ENCODE results near the gene OR10P1.
"Not testable (repeated sequence)": the region's sequence is repeated elsewhere in the genome, so short reads cannot be mapped to it uniquely, and the experiment has no call there.

Gene OR10P1

GRCh38 chr12:55636853-55637252 lies at the start of gene OR10P1:
TSS of gene OR10P1 (plus strand) at chr12:55636892. CDS start at chr12:55636892, 0 bp downstream.
- DNase-seq (ENCODE audit: low read depth) = no peak

DNA sequence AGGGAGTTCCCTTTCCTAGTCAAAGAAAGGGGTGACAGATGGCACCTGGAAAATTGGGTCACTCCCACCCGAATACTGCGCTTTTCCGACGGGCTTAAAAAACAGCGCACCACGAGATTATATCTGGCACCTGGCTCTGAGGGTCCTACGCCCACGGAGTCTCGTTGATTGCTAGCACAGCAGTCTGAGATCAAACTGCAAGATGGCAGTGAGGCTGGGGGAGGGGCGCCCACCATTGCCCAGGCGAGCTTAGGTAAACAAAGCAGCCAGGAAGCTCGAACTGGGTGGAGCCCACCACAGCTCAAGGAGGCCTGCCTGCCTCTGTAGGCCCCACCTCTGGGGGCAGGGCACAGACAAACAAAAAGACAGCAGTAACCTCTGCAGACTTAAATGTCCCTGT lies 46.5 kb upstream of the OR10P1 start:
- not testable (repeated sequence) for DNase-seq (ENCODE audit: low read depth)

DNA sequence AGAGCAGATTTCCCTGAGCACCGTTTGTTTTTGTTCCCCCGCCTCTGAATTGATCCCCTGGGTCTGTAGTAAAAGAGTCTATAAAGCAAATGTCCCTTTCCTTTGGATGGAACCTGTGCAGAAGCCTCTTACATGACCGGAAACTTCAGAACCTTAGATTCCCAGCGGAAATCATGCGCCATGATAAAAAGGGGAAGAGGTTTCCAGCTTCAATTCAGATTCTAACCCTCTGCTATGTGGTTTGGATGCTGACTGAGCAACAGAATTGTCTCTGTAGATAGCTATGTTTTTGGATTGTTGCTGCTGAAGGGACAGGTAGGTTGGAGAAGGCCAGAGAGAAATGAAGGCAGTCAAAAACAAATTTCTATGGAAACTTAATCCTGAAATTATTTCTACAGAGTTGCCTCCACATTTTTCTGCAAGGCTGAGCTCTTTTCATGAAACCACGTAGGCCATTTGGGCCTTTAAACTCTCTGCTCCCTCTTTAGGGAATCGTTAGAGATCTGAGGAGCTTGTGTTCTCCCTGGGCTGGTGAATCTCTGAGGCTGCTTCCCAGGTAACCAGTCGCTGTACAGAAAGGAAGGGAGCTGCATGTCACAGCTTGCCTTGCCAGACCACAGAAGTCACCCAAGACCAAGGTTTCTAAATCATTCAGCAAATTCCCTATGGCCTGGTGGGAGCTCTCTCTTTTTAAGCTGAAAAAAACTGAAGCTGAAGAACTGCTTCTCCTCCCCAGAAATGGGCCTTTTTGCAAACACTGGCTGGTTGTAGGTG lies 28.7 kb upstream of the OR10P1 start:
- DNase-seq (ENCODE audit: low read depth) = no peak

- no peak for DNase-seq (ENCODE audit: low read depth)
Measured at GRCh38 chr12:55610598-55610997, 26.1 kb upstream of the OR10P1 start.

DNA sequence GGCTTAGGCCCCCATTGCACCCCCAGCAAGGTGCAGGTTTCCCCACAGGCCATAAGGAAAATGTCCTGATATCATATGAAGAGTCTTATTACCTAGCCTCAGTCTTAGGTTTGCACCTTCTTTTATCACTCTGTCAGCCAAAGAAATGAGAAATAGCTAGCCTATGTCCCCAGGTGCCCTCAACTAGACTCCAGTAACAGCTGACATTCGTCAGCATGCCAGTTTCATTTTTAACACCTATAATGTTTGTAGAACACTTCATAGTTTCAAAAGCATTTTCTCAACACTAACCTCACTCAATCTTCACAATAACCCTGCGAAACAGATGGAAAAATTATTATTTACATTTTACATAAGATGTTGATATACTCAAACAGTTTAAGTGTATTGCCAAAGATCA lies 24.0 kb upstream of the OR10P1 start:
- DNase-seq (ENCODE audit: low read depth) = no peak

DNA sequence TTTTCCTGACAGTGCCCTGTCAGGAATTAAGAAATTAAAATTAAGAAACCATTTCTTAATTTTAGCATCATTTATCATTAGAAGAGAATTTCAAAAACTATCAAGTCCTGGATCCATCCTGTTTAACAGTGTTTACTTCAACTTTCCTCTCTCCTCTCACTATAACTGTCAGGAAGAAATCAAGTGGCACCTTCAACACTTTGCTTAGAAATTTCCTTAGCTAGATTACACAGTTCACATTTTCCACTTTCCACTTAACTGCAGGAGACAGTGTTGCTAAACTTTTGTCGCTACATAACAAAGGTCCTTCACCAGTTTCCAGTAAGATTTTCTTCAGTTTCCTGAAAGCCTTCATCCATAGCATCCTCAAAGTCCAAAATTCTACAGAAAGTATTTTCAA lies 21.9 kb upstream of the OR10P1 start:
- DNase-seq (ENCODE audit: low read depth) = no peak

DNA sequence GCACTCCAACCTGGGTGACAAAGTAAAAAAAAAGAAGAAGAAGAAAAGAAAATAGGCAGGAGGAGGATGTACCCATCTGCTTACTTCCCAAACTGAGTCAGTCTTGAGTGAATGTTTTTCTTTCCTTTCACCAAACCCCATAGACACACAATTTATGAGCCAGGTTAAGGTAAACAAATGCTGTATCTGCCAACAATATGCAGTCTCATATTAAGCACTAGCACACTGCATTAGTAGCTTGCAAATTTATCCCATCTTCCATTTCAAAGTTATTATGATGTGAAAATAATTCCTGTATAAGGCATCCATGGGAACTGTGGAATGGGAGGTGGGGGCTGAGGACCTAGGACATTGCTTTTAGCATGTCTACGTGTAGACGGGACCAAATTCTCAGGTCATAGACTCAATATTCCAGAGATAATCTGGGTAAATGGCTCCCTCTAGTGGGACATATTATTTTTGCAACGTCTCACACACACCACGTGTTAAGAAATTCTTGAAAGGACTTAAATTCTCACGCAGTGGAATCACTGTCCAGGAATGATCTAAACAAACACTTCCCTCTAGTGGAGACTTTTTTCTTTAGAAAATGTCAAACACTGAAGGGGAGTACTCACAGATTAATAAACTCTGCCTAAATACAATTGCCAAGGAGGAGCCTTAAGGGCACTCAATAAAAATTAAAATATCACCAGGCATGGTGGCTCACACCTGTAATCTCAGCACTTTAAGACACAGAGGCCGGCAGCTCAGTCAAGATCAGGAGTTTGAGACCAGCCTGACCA lies 17.1 kb upstream of the OR10P1 start:
- no peak for DNase-seq (ENCODE audit: low read depth)

DNA sequence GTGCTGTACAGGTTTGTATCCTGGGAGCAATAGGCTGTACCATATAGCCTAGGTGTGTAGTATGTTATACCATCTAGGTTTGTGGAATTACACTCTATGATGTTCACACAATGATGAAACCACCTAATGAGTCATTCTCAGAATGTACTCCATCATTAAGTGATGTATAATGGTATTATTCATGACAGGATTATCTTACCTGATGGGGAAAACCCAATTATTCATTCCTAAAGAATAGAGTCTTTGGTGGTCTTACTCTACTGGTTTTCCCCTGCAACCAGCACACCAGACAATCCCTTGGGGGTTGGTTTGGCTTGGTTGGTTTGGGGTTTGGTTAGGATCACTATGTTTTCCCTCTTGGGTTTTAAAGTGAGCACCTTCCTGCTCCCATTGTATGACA lies 12.6 kb upstream of the OR10P1 start:
- DNase-seq (ENCODE audit: low read depth) = no peak

GRCh38 chr12:55626154-55626553 lies 10.5 kb upstream of the OR10P1 start:
- DNase-seq (ENCODE audit: low read depth) = no peak

DNA sequence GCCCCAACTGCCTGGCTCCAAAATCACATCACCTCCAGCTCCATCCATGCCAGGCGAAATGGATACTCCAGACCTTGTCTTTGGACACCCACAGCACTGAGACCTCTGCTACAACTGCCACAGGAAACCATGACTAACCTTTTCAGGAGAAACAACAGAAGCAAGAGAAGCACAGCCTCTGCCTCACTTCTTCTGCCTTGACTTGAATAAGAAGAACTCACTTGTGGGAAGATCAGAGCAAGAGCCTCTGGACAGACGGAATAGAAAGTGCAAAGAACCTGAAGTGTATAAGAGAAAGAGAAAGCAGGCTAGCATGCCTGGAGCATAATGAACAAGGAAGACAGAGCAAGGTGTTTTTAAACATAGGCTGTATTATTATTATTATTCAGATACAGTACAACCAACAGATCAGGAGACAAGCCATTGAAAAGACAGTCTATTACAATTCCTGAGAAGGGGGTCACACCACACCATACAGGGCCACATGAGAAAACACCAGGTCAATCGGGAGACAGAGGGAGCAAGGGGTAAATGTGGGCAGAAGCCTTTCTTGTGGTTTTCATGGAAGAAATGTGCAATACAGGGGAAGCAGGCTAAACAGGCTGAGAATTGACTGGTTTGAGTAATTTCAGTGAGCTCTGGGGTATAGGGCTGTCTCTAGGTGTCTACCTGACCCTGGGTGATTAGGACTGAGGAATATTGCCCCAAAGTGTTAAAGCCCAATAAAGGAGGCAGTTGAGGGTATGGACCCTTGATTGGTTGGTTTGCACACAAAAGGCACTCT lies 7.4 kb upstream of the OR10P1 start:
- DNase-seq (ENCODE audit: low read depth) = no peak

- no peak for DNase-seq (ENCODE audit: low read depth)
Measured at GRCh38 chr12:55631056-55631455, 5.6 kb upstream of the OR10P1 start.

GRCh38 chr12:55631733-55632132 lies 5.0 kb upstream of the OR10P1 start:
- no peak for DNase-seq (ENCODE audit: low read depth)

GRCh38 chr12:55633151-55633550 lies 3.5 kb upstream of the OR10P1 start:
- no peak for DNase-seq (ENCODE audit: low read depth)

DNA sequence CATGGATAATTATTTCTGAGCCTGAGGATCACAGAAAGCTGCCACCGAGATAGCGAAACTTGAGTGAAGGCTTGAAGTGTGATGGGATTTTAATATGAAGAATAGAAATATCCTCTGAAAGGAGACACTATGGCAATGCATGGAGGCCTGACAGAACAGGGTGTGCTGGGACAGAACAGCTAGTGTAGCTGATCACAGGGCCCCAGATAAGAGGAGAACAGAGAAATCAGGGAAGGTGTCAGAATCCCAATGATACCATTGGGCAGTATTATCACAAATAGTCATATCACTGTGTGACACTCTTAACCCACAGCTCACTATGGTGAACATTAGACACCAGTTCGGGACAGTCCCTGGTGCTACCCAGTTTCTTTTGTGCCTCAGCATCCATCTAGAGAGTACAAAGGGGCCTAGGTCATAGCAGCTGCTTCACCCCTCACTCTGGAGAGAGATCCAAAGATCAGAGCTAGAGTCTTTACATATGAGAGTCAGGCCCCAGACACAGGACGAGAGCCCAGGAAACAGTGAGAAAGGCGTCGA lies 506 bp upstream of the OR10P1 start:
- DNase-seq (ENCODE audit: low read depth) = no peak

DNA sequence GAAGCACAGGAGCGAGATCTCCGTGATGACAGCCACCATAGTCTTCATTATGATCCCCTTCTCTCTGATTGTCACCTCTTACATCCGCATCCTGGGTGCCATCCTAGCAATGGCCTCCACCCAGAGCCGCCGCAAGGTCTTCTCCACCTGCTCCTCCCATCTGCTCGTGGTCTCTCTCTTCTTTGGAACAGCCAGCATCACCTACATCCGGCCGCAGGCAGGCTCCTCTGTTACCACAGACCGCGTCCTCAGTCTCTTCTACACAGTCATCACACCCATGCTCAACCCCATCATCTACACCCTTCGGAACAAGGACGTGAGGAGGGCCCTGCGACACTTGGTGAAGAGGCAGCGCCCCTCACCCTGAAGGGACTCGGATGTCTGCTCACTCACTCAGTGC lies 775 bp downstream of the OR10P1 start:
- no peak for DNase-seq (ENCODE audit: low read depth)

DNA sequence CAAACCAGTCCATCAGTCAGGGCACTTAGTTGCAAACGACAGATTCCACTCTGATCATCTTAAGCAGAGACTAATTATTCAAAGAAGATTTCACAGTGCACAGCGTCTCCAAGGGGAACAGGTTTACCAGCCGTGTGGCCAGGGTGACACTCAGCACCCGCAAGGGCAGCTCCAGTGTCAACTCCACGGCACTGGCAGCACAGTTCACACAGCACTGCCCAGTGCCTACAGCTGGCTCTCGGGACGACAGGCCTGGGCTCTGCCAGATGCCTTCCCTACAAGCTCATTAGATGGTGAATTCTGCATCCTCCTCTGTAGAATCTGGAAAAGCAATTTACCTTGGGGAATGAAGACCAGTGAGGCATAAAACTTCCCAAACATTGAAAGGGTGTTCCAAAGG lies 4.9 kb downstream of the OR10P1 start:
- no peak for DNase-seq (ENCODE audit: low read depth)

GRCh38 chr12:55642267-55642666 lies 5.6 kb downstream of the OR10P1 start:
- DNase-seq (ENCODE audit: low read depth) = no peak

- DNase-seq (ENCODE audit: low read depth) = no peak
Measured at GRCh38 chr12:55642669-55643068, 6.0 kb downstream of the OR10P1 start.

- DNase-seq (ENCODE audit: low read depth) = no peak
Measured at GRCh38 chr12:55644591-55644990, 7.9 kb downstream of the OR10P1 start.

GRCh38 chr12:55647027-55647426 lies 10.3 kb downstream of the OR10P1 start:
- no peak for DNase-seq (ENCODE audit: low read depth)

GRCh38 chr12:55650620-55651298 lies 14.1 kb downstream of the OR10P1 start:
- not testable (repeated sequence) for DNase-seq (ENCODE audit: low read depth)

DNA sequence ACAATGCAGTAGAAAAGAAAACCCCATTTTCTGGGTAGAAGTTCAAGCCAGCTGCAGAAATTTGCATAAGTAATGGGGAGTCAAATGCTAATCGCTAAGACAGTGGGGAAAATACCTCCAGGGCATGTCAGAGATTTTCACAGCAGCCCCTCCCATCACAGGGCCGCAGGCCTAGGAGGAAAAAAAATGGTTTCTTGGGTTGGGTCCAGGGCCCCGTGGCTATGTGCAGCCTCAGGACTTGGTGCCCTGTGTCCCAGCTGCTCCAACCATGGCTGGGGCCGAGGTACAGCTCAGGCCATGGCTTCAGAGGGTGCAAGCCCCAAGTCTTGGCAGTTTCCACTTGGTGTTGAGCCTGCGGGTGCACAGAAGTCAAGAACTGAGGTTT lies 14.6 kb downstream of the OR10P1 start:
- DNase-seq (ENCODE audit: low read depth) = no peak
